ENCODE measurements around the gene NF1.
"Not testable (repeated sequence)": the region's sequence is repeated elsewhere in the genome, so short reads cannot be mapped to it uniquely, and the experiment has no call there.

Gene NF1

GRCh38 chr17:31256936-31257335 is 162.2 kb downstream of the NF1 start:
- no peak overlapping the region for H3K9ac ChIP-seq (ENCODE audit: low read length)
- TF ChIP-seq CTCF (IDR thresholded peaks at IDR 0.05; ENCODE audit: low read length) (no peak), EZH2phosphoT487 (IDR thresholded peaks at IDR 0.05; ENCODE audit: low read length) (no peak), EZH2 (optimal IDR thresholded peaks at IDR 0.05; ENCODE audit: low read depth, low read length) (no peak)
- no peaks in the 10 kb centered on the region for H3K9me2 ChIP-seq (replicated peaks; ENCODE audit: insufficient read depth, low read length)
- no peaks in the 10 kb centered on the region for H3K9me3 ChIP-seq (replicated peaks; ENCODE audit: insufficient read depth, low read length)
- no peak overlapping the region for H3K4me2 ChIP-seq (ENCODE audit: low read depth, low read length)
- H3K27me3 ChIP-seq (replicated peaks; ENCODE audit: insufficient read depth, low read length): no peaks in the 10 kb centered on the region
- H4K20me1 ChIP-seq (ENCODE audit: insufficient read depth, low read length): no peaks in the 10 kb centered on the region
- peaks cover 3% of the 10 kb centered on the region; the same call in 1 of the 2 replicates for H3F3A ChIP-seq (ENCODE audit: insufficient read depth, low read length)
- no peaks in the 10 kb centered on the region for H3K79me2 ChIP-seq (ENCODE audit: low read length)
- no peak overlapping the region for H3K4me3 ChIP-seq (ENCODE audit: low read length)
- DNase-seq: no peak
- H3K27ac ChIP-seq (ENCODE audit: low read length): no peak overlapping the region
- no peak overlapping the region for H2AFZ ChIP-seq (ENCODE audit: low read length)
- peaks cover 8% of the 10 kb centered on the region; the same call in 1 of the 2 replicates for H3K4me1 ChIP-seq (ENCODE audit: low read length)
- no peaks in the 10 kb centered on the region for H3K36me3 ChIP-seq (replicated peaks; ENCODE audit: insufficient read depth, low read length)

- Histone ChIP-seq H2AFZ (ENCODE audit: low read length) (no peak overlapping the region), H3K4me1 (ENCODE audit: low read length) (no peaks in the 10 kb centered on the region), H3K36me3 (replicated peaks; ENCODE audit: insufficient read depth, low read length) (no peaks in the 10 kb centered on the region), H3K9me3 (replicated peaks; ENCODE audit: insufficient read depth, low read length) (no peaks in the 10 kb centered on the region), H3K27ac (ENCODE audit: low read length) (no peak overlapping the region), H3K79me2 (ENCODE audit: low read length) (no peaks in the 10 kb centered on the region), H3F3A (ENCODE audit: insufficient read depth, low read length) (no peaks in the 10 kb centered on the region), H3K4me2 (ENCODE audit: low read depth, low read length) (no peak overlapping the region), H3K9ac (ENCODE audit: low read length) (no peak overlapping the region), H3K9me2 (replicated peaks; ENCODE audit: insufficient read depth, low read length) (no peaks in the 10 kb centered on the region), H4K20me1 (ENCODE audit: insufficient read depth, low read length) (no peaks in the 10 kb centered on the region), H3K27me3 (replicated peaks; ENCODE audit: insufficient read depth, low read length) (no peaks in the 10 kb centered on the region), H3K4me3 (ENCODE audit: low read length) (no peak overlapping the region)
- DNase-seq: no peak
- TF ChIP-seq CTCF (IDR thresholded peaks at IDR 0.05; ENCODE audit: low read length): no peak
- no peak for TF ChIP-seq EZH2 (optimal IDR thresholded peaks at IDR 0.05; ENCODE audit: low read depth, low read length)
- TF ChIP-seq EZH2phosphoT487 (IDR thresholded peaks at IDR 0.05; ENCODE audit: low read length): no peak
Measured at GRCh38 chr17:31260151-31260550, 165.4 kb downstream of the NF1 start.

GRCh38 chr17:31261601-31262000 is 166.8 kb downstream of the NF1 start:
- no peak overlapping the region for H3K4me3 ChIP-seq (ENCODE audit: low read length)
- H3K4me1 ChIP-seq (ENCODE audit: low read length): no peaks in the 10 kb centered on the region
- H3K79me2 ChIP-seq (ENCODE audit: low read length): no peaks in the 10 kb centered on the region
- H3K9ac ChIP-seq (ENCODE audit: low read length): no peak overlapping the region
- H3K9me3 ChIP-seq (replicated peaks; ENCODE audit: insufficient read depth, low read length): no peaks in the 10 kb centered on the region
- H3F3A ChIP-seq (ENCODE audit: insufficient read depth, low read length): no peaks in the 10 kb centered on the region
- H3K4me2 ChIP-seq (ENCODE audit: low read depth, low read length): no peak overlapping the region
- H2AFZ ChIP-seq (ENCODE audit: low read length): no peak overlapping the region
- H3K36me3 ChIP-seq (replicated peaks; ENCODE audit: insufficient read depth, low read length): no peaks in the 10 kb centered on the region
- no peaks in the 10 kb centered on the region for H3K27me3 ChIP-seq (replicated peaks; ENCODE audit: insufficient read depth, low read length)
- TF ChIP-seq EZH2 (optimal IDR thresholded peaks at IDR 0.05; ENCODE audit: low read depth, low read length): no peak
- no peak for TF ChIP-seq CTCF (IDR thresholded peaks at IDR 0.05; ENCODE audit: low read length)
- TF ChIP-seq EZH2phosphoT487 (IDR thresholded peaks at IDR 0.05; ENCODE audit: low read length): no peak
- H3K9me2 ChIP-seq (replicated peaks; ENCODE audit: insufficient read depth, low read length): no peaks in the 10 kb centered on the region
- H4K20me1 ChIP-seq (ENCODE audit: insufficient read depth, low read length): no peaks in the 10 kb centered on the region
- DNase-seq: no peak
- H3K27ac ChIP-seq (ENCODE audit: low read length): no peak overlapping the region

- not testable (repeated sequence) for H3K9me3 ChIP-seq (replicated peaks; ENCODE audit: insufficient read depth, low read length); H2AFZ ChIP-seq (ENCODE audit: low read length); H4K20me1 ChIP-seq (ENCODE audit: insufficient read depth, low read length); H3K4me2 ChIP-seq (ENCODE audit: low read depth, low read length); H3K4me3 ChIP-seq (ENCODE audit: low read length); H3F3A ChIP-seq (ENCODE audit: insufficient read depth, low read length); H3K27ac ChIP-seq (ENCODE audit: low read length); H3K36me3 ChIP-seq (replicated peaks; ENCODE audit: insufficient read depth, low read length); H3K9ac ChIP-seq (ENCODE audit: low read length); H3K4me1 ChIP-seq (ENCODE audit: low read length); H3K27me3 ChIP-seq (replicated peaks; ENCODE audit: insufficient read depth, low read length); DNase-seq; H3K79me2 ChIP-seq (ENCODE audit: low read length); H3K9me2 ChIP-seq (replicated peaks; ENCODE audit: insufficient read depth, low read length)
Measured at GRCh38 chr17:31262923-31263322, 168.1 kb downstream of the NF1 start.
